RWPE2 (cell line): ENCODE data around the gene CEP112.
"Not testable (repeated sequence)": the region's sequence is repeated elsewhere in the genome, so short reads cannot be mapped to it uniquely, and the experiment has no call there.

Experiments
- ATAC-seq: fragments of 200-7000 bp; cut with Tn5 transposase; 3 replicates; pipeline ENCODE4 v1.9.1; 2021; ENCODE audit warnings: low read depth
- DNase-seq: peaks from one replicate; pipeline ENCODE4 v3.0.0-alpha.2; 2020; ENCODE audit warnings: low spot score
- H3K27ac ChIP-seq: fragments of 450-650 bp; 2 replicates; pipeline ENCODE4 v1.5.1; 2017; ENCODE audit warnings: mild to moderate bottlenecking; ENCODE audit not compliant: poor library complexity, severe bottlenecking
- H3K27me3 ChIP-seq: fragments of 250-450 bp; sonication (Bioruptor Pico); 2 replicates; pipeline ENCODE4 v1.5.1; 2021; ENCODE audit warnings: mild to moderate bottlenecking, moderate library complexity; ENCODE audit not compliant: insufficient read depth, poor library complexity, severe bottlenecking
- H3K36me3 ChIP-seq: fragments of 250-450 bp; sonication (Bioruptor Pico); 2 replicates; pipeline ENCODE4 v1.5.1; 2020; ENCODE audit warnings: low read depth, mild to moderate bottlenecking, moderate library complexity
- H3K4me1 ChIP-seq: fragments of 250-450 bp; sonication (Bioruptor Pico); 2 replicates; pipeline ENCODE4 v1.5.1; 2021; ENCODE audit warnings: mild to moderate bottlenecking, moderate library complexity; ENCODE audit not compliant: insufficient read depth, poor library complexity, severe bottlenecking
- H3K4me3 ChIP-seq: fragments of 250-450 bp; sonication (Bioruptor Pico); 2 replicates; pipeline ENCODE4 v1.5.1; 2021; ENCODE audit warnings: mild to moderate bottlenecking, moderate library complexity; ENCODE audit not compliant: severe bottlenecking
- H3K9me3 ChIP-seq: fragments of 250-450 bp; sonication (Bioruptor Pico); 2 replicates; pipeline ENCODE4 v1.5.1; 2021; ENCODE audit warnings: mild to moderate bottlenecking, moderate library complexity; ENCODE audit not compliant: severe bottlenecking
- TF ChIP-seq, protein P1 (sequence below): fragments of 450-650 bp; IDR thresholded peaks from one replicate; pipeline ENCODE4 v1.5.1; 2017; ENCODE audit warnings: mild to moderate bottlenecking, moderate library complexity; ENCODE audit not compliant: poor library complexity, severe bottlenecking

CEP112 gene

DNA sequence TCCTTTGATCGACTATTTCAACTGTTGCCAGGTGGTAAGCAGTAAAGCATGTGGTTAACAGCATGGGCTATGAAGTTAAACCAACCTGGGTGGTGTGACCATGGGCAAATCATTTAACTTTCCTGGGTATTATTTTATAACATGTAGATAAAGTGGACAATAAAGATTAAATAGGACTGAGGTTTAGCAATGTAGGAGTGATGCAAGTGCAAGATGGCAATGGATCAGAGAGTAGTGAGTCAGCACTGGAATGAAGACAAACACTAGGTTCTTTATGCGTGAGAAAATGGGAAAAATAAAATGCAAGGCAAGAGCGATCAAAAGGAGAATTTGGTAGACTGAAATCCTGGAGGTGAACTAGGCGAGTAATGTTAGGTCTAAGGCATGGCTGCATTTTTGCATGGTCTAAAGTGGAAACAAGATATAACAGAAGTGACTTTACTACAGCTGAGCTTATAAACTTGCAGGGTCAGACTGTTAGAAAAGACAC is 408.0 kb downstream of the CEP112 start:
- peaks cover 26% of the 10 kb centered on the region for H3K4me1 ChIP-seq
- H3K27ac ChIP-seq: peak overlapping the region; percentile 66
- H3K9me3 ChIP-seq: no peaks in the 10 kb centered on the region
- TF ChIP-seq, protein P1, sequence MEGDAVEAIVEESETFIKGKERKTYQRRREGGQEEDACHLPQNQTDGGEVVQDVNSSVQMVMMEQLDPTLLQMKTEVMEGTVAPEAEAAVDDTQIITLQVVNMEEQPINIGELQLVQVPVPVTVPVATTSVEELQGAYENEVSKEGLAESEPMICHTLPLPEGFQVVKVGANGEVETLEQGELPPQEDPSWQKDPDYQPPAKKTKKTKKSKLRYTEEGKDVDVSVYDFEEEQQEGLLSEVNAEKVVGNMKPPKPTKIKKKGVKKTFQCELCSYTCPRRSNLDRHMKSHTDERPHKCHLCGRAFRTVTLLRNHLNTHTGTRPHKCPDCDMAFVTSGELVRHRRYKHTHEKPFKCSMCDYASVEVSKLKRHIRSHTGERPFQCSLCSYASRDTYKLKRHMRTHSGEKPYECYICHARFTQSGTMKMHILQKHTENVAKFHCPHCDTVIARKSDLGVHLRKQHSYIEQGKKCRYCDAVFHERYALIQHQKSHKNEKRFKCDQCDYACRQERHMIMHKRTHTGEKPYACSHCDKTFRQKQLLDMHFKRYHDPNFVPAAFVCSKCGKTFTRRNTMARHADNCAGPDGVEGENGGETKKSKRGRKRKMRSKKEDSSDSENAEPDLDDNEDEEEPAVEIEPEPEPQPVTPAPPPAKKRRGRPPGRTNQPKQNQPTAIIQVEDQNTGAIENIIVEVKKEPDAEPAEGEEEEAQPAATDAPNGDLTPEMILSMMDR: no peak
- peak; percentile 76 for ATAC-seq
- H3K36me3 ChIP-seq: no peaks in the 10 kb centered on the region
- DNase-seq: no peak
- H3K27me3 ChIP-seq: no peaks in the 10 kb centered on the region
- H3K4me3 ChIP-seq: no peak overlapping the region

DNA sequence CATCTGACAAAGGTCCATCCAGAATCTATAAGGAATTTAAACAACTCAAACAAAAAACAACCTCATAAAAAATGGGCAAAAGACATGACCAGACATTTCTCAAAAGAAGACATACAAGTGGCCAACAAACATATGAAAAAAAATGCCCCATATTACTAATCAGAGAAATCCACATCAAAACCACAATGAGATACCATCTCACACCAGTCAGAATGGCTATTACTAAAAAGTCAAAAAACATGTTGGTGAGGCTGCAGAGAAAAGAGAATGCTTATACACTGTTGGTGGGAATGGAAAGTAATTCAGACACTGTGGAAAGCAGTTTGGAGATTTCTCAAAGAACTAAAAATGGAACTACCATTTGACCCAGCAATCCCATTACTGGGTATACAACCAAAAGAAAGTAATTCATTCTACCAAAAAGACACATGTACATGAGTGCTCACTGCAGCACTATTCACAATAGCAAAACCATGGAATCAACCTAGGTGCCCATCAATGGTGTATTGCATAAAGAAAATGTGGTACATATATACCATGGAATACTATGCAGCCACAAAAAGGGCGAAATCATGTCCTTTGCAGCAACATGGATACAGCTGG is 409.7 kb downstream of the CEP112 start:
- H3K4me1 ChIP-seq: peaks cover 26% of the 10 kb centered on the region
- H3K27me3 ChIP-seq, H3K27ac ChIP-seq, H3K4me3 ChIP-seq, H3K9me3 ChIP-seq, ATAC-seq, H3K36me3 ChIP-seq, DNase-seq: not testable (repeated sequence)

DNA sequence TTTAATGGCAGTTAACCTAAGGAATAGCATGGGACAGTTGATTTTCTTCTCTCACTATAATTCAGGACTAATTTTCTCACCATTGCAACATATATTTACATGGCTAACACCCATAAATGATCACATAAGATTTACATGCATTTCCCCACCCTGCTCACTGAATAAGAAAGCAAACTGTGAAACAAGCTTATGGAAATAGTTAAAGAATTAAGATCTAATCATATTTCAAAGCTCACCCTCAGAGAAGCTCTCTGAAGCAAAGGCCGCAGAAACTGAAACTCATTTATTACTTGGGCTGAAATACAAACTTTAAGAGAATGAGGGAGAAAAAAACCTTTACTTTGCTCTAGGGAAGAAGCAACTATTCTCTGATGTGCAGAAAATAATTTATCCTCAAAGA is 411.8 kb downstream of the CEP112 start:
- no peak for ATAC-seq
- no peak for DNase-seq
- peaks cover 21% of the 10 kb centered on the region for H3K4me1 ChIP-seq
- H3K27me3 ChIP-seq: no peaks in the 10 kb centered on the region
- no peaks in the 10 kb centered on the region for H3K9me3 ChIP-seq
- no peak overlapping the region for H3K27ac ChIP-seq
- no peak overlapping the region for H3K4me3 ChIP-seq
- TF ChIP-seq, protein P1: no peak
- no peaks in the 10 kb centered on the region for H3K36me3 ChIP-seq

DNA sequence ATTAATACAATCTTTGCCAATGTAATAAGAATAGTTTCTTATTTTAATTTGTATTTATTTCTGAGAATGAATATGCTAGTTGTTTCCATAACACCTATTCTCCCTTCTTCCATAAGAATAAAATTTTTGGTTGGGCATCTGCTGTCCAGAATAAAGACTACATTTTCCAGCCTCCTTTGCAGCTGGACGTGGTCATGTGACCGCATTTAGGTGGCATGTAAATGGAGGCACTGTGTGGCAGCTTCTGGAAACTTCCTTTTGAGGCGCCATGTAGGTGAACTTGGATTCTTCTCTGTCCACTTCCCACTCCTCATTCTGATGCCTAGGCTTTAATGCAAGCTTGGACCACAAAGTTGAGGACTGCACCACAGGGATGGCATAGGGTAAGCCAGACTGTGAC is 415.0 kb downstream of the CEP112 start:
- H3K4me1 ChIP-seq: no peaks in the 10 kb centered on the region
- no peak for ATAC-seq
- no peaks in the 10 kb centered on the region for H3K27me3 ChIP-seq
- TF ChIP-seq, protein P1: no peak
- H3K27ac ChIP-seq: no peak overlapping the region
- no peaks in the 10 kb centered on the region for H3K9me3 ChIP-seq
- DNase-seq: no peak
- H3K36me3 ChIP-seq: no peaks in the 10 kb centered on the region
- no peak overlapping the region for H3K4me3 ChIP-seq

DNA sequence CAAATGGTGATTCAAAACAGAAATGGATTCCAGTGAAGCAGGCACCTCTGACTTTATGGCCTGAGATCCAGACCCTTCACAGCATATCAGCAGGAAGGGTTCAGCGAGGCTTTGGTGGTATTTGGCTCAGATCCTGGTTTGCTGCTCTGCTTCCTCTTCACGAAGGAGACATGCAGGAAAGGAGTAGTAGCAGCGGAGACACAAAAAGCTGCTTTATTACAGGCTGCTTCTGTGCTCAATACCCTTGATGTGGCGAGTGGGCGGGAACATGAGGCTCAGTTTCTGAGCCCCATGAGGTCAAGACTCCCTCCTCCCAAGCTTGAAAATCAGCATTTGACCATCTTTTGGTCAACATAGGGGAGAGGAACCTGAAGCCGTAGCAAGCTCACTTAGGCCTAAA is 417.1 kb downstream of the CEP112 start:
- no peaks in the 10 kb centered on the region for H3K9me3 ChIP-seq
- TF ChIP-seq, protein P1: no peak
- no peak overlapping the region for H3K27ac ChIP-seq
- H3K4me1 ChIP-seq: no peaks in the 10 kb centered on the region
- no peak for DNase-seq
- H3K4me3 ChIP-seq: no peak overlapping the region
- no peaks in the 10 kb centered on the region for H3K27me3 ChIP-seq
- H3K36me3 ChIP-seq: no peaks in the 10 kb centered on the region
- no peak for ATAC-seq
